ENCODE results near the gene LGR4.

DNA sequence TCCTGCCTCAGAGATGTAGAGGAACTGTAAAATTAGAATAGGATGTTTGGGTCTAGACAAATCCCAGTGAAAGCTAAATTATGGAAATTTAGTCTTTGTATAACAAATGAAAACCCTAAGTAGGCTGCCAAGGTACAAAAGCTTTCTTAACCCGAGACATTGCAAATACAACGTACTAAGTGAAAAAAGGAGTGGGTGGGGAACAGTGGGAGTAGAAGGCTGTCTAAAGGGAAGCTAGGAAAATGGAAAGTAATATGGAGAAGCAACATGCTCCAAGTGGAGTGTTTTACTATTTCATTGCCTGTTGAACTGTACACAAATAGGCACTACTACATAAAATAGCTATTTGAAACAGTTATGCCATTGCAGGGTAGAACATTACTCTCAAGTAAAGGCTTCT, 40.8 kb upstream of the LGR4 start:
- TF ChIP-seq, protein P1, sequence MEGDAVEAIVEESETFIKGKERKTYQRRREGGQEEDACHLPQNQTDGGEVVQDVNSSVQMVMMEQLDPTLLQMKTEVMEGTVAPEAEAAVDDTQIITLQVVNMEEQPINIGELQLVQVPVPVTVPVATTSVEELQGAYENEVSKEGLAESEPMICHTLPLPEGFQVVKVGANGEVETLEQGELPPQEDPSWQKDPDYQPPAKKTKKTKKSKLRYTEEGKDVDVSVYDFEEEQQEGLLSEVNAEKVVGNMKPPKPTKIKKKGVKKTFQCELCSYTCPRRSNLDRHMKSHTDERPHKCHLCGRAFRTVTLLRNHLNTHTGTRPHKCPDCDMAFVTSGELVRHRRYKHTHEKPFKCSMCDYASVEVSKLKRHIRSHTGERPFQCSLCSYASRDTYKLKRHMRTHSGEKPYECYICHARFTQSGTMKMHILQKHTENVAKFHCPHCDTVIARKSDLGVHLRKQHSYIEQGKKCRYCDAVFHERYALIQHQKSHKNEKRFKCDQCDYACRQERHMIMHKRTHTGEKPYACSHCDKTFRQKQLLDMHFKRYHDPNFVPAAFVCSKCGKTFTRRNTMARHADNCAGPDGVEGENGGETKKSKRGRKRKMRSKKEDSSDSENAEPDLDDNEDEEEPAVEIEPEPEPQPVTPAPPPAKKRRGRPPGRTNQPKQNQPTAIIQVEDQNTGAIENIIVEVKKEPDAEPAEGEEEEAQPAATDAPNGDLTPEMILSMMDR (IDR thresholded peaks at IDR 0.05), result no peak
- TF ChIP-seq POLR2A (IDR thresholded peaks at IDR 0.05), result no peak

Data from uterus (tissue), 2 donors.